ENCODE measurements around the gene TTC13. TPM values are rescaled to one million over a fixed set of nuclear protein-coding genes. Genes with fewer than 3 reads are reported as not detected.

TTC13 gene
- total and polyA plus RNA-seq, 2 experiments from 2014 or later, result 13.0 to 14.9 TPM

GRCh38 chr1:230937371-230937770 lies 41.3 kb downstream of the TTC13 start:
- peaks cover 12% of the 10 kb centered on the region for H3K4me1 ChIP-seq (ENCODE audit: insufficient read depth)
- no peak overlapping the region for H3K4me3 ChIP-seq
- no peaks in the 10 kb centered on the region for H3K79me2 ChIP-seq
- no peaks in the 10 kb centered on the region for H3K9me2 ChIP-seq (replicated peaks; ENCODE audit: insufficient read depth)
- H3K27ac ChIP-seq, result no peak overlapping the region
- H4K20me1 ChIP-seq (ENCODE audit: insufficient read depth, poor library complexity, severe bottlenecking), result no peaks in the 10 kb centered on the region
- WGBS (ENCODE audit: low lambda C conversion rate, missing lambda C conversion rate), result 66% methylated on average over 2 of the region's 2 CpGs
- no peak for DNase-seq (ENCODE audit: low spot score)
- H2AFZ ChIP-seq, result no peak overlapping the region
- no peaks in the 10 kb centered on the region for H3K9me3 ChIP-seq (ENCODE audit: low read depth)
- peak overlapping the region; percentile 38 for H3K4me2 ChIP-seq
- TF ChIP-seq CTCF (IDR thresholded peaks at IDR 0.05; ENCODE audit: poor library complexity) (no peak), EZH2phosphoT487 (IDR thresholded peaks at IDR 0.05; ENCODE audit: low read depth, severe bottlenecking, unreplicated experiment) (no peak), EZH2 (IDR thresholded peaks at IDR 0.05; ENCODE audit: borderline replicate concordance) (no peak)
- H3K36me3 ChIP-seq (replicated peaks; ENCODE audit: insufficient read depth, low read depth), result no peaks in the 10 kb centered on the region
- H3K27me3 ChIP-seq, result no peaks in the 10 kb centered on the region

- WGBS (ENCODE audit: low lambda C conversion rate, missing lambda C conversion rate), result 92% methylated on average over 5 of the region's 5 CpGs
- Histone ChIP-seq H4K20me1 (ENCODE audit: insufficient read depth, poor library complexity, severe bottlenecking) (no peaks in the 10 kb centered on the region), H3K4me1 (ENCODE audit: insufficient read depth) (peaks cover 12% of the 10 kb centered on the region), H2AFZ (no peak overlapping the region), H3K4me3 (no peak overlapping the region), H3K4me2 (no peak overlapping the region), H3K27me3 (no peaks in the 10 kb centered on the region), H3K36me3 (replicated peaks; ENCODE audit: insufficient read depth, low read depth) (no peaks in the 10 kb centered on the region), H3K9me3 (ENCODE audit: low read depth) (no peaks in the 10 kb centered on the region), H3K79me2 (no peaks in the 10 kb centered on the region), H3K27ac (no peak overlapping the region), H3K9me2 (replicated peaks; ENCODE audit: insufficient read depth) (no peaks in the 10 kb centered on the region)
- DNase-seq (ENCODE audit: low spot score), result no peak
- TF ChIP-seq EZH2 (IDR thresholded peaks at IDR 0.05; ENCODE audit: borderline replicate concordance), result no peak
- TF ChIP-seq EZH2phosphoT487 (IDR thresholded peaks at IDR 0.05; ENCODE audit: low read depth, severe bottlenecking, unreplicated experiment), result no peak
- TF ChIP-seq CTCF (IDR thresholded peaks at IDR 0.05; ENCODE audit: poor library complexity), result no peak
Measured at GRCh38 chr1:230936475-230936874, 42.2 kb downstream of the TTC13 start.

GRCh38 chr1:230935852-230936251 lies 42.8 kb downstream of the TTC13 start:
- Histone ChIP-seq H3K4me1 (ENCODE audit: insufficient read depth) (peaks cover 12% of the 10 kb centered on the region), H3K4me3 (no peak overlapping the region), H4K20me1 (ENCODE audit: insufficient read depth, poor library complexity, severe bottlenecking) (no peaks in the 10 kb centered on the region), H3K4me2 (no peak overlapping the region), H3K36me3 (replicated peaks; ENCODE audit: insufficient read depth, low read depth) (no peaks in the 10 kb centered on the region), H2AFZ (no peak overlapping the region), H3K9me2 (replicated peaks; ENCODE audit: insufficient read depth) (no peaks in the 10 kb centered on the region), H3K79me2 (no peaks in the 10 kb centered on the region), H3K27ac (no peak overlapping the region), H3K27me3 (no peaks in the 10 kb centered on the region), H3K9me3 (ENCODE audit: low read depth) (no peaks in the 10 kb centered on the region)
- DNase-seq (ENCODE audit: low spot score), result no peak
- TF ChIP-seq CTCF (IDR thresholded peaks at IDR 0.05; ENCODE audit: poor library complexity) (no peak), EZH2phosphoT487 (IDR thresholded peaks at IDR 0.05; ENCODE audit: low read depth, severe bottlenecking, unreplicated experiment) (no peak), EZH2 (IDR thresholded peaks at IDR 0.05; ENCODE audit: borderline replicate concordance) (no peak)
- WGBS (ENCODE audit: low lambda C conversion rate, missing lambda C conversion rate), result 92% methylated on average over 6 of the region's 6 CpGs

- Histone ChIP-seq H4K20me1 (ENCODE audit: insufficient read depth, poor library complexity, severe bottlenecking) (no peaks in the 10 kb centered on the region), H3K4me2 (no peak overlapping the region), H2AFZ (no peak overlapping the region), H3K9me3 (ENCODE audit: low read depth) (no peaks in the 10 kb centered on the region), H3K9me2 (replicated peaks; ENCODE audit: insufficient read depth) (no peaks in the 10 kb centered on the region), H3K27me3 (no peaks in the 10 kb centered on the region), H3K36me3 (replicated peaks; ENCODE audit: insufficient read depth, low read depth) (no peaks in the 10 kb centered on the region), H3K4me1 (ENCODE audit: insufficient read depth) (no peaks in the 10 kb centered on the region), H3K79me2 (no peaks in the 10 kb centered on the region), H3K27ac (no peak overlapping the region), H3K4me3 (no peak overlapping the region)
- WGBS (ENCODE audit: low lambda C conversion rate, missing lambda C conversion rate), result 76% methylated on average over 3 of the region's 3 CpGs
- TF ChIP-seq EZH2 (IDR thresholded peaks at IDR 0.05; ENCODE audit: borderline replicate concordance), result no peak
- TF ChIP-seq CTCF (IDR thresholded peaks at IDR 0.05; ENCODE audit: poor library complexity), result no peak
- TF ChIP-seq EZH2phosphoT487 (IDR thresholded peaks at IDR 0.05; ENCODE audit: low read depth, severe bottlenecking, unreplicated experiment), result no peak
- no peak for DNase-seq (ENCODE audit: low spot score)
Measured at GRCh38 chr1:230930986-230931385, 47.7 kb downstream of the TTC13 start.
